Upper lobe of left lung (tissue), 4 donors: ENCODE results near the gene FBLN1.

Experiments
- EP300 ChIP-seq, 4 donors: sonication (generic); formaldehyde crosslinking; IDR thresholded peaks; one replicate each; pipeline ENCODE4 v1.5.1; 2017; ENCODE audit warnings: antibody characterized with exemption in 4 of 4, control low read depth in 2 of 4
- POLR2AphosphoS5 ChIP-seq, 2 donors: sonication (generic); formaldehyde crosslinking; IDR thresholded peaks; one replicate each; pipeline ENCODE4 v1.5.1; 2017; ENCODE audit warnings: antibody characterized with exemption in 2 of 2
- TF ChIP-seq, protein P1 (sequence below), 6 experiments: fragments of 450-650 bp in 4 of 6; fragments of 200-600 bp in 2 of 6; sonication (generic) in 2 of 6; IDR thresholded peaks; one replicate each; pipeline ENCODE4 v1.5.1; 2016 to 2019; ENCODE audit warnings: antibody characterized with exemption in 6 of 6

DNA sequence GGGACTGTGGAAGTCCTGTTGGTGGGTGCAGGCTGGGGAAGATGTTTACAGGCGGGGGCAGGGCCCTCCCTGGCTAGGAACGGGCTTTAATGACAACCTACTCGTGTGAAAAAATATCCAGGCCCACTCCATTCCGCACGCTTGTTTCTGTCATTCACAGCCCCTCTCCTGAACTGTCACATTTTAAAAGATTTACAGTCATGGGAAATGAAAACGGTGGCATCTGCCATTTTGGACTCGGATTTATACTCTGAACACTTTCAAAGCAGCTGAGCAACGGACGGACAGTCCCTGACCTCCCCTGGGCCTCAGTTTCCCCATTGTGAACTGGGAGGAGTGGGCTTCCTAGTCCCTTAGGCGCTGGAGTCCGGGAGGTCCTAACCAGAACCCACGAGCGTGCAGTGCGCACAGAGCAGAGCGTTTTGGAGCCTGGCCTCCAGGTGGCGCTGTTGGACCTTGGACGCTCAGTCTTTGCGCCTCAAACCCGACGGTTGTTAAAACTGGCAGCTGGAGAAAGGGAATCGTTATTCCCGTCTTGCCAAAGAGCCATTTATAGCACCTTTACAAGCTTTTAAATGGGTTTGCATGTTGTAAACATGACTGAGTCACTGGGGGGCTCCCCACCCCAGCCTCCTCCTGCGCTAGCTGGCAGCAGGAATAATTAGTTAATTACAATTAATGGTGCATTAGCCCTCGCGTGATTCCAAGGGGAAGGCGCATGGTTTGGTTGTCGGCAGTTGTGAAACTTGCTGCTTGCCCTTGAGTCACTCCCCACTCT is 75.3 kb downstream of the FBLN1 start:
- TF ChIP-seq EP300 (IDR thresholded peaks at IDR 0.05) = no peak
- TF ChIP-seq, protein P1, sequence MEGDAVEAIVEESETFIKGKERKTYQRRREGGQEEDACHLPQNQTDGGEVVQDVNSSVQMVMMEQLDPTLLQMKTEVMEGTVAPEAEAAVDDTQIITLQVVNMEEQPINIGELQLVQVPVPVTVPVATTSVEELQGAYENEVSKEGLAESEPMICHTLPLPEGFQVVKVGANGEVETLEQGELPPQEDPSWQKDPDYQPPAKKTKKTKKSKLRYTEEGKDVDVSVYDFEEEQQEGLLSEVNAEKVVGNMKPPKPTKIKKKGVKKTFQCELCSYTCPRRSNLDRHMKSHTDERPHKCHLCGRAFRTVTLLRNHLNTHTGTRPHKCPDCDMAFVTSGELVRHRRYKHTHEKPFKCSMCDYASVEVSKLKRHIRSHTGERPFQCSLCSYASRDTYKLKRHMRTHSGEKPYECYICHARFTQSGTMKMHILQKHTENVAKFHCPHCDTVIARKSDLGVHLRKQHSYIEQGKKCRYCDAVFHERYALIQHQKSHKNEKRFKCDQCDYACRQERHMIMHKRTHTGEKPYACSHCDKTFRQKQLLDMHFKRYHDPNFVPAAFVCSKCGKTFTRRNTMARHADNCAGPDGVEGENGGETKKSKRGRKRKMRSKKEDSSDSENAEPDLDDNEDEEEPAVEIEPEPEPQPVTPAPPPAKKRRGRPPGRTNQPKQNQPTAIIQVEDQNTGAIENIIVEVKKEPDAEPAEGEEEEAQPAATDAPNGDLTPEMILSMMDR (IDR thresholded peaks at IDR 0.05) = peak; percentile 87 to 94 (median 90)
- no peak for TF ChIP-seq POLR2AphosphoS5 (IDR thresholded peaks at IDR 0.05)
